ENCODE results near the gene ST6GAL1.
"Not testable (repeated sequence)": the region's sequence is repeated elsewhere in the genome, so short reads cannot be mapped to it uniquely, and the experiment has no call there.

DNA sequence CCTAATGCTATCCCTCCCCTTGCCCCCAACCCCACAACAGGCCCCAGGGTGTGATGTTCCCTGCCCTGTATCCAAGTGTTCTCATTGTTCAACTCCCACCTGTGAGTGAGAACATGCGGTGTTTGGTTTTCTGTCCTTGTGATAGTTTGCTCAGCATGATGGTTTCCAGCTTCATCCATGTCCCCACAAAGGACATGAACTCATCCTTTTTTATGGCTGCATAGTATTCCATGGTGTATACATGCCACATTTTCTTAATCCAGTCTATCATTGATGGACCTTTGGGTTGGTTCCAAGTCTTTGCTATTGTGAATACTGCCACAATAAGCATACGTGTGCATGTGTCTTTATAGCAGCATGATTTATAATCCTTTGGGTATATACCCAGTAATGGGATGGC, 122.1 kb downstream of the ST6GAL1 start:
- TF ChIP-seq FOS (IDR thresholded peaks at IDR 0.05; ENCODE audit: low read depth, low read length); POLR2A (IDR thresholded peaks at IDR 0.05; ENCODE audit: low read depth, low read length); RAD21 (IDR thresholded peaks at IDR 0.05; ENCODE audit: low read length); CHD1 (IDR thresholded peaks at IDR 0.05; ENCODE audit: low read depth, low read length): not testable (repeated sequence)
- TF ChIP-seq, protein P1, sequence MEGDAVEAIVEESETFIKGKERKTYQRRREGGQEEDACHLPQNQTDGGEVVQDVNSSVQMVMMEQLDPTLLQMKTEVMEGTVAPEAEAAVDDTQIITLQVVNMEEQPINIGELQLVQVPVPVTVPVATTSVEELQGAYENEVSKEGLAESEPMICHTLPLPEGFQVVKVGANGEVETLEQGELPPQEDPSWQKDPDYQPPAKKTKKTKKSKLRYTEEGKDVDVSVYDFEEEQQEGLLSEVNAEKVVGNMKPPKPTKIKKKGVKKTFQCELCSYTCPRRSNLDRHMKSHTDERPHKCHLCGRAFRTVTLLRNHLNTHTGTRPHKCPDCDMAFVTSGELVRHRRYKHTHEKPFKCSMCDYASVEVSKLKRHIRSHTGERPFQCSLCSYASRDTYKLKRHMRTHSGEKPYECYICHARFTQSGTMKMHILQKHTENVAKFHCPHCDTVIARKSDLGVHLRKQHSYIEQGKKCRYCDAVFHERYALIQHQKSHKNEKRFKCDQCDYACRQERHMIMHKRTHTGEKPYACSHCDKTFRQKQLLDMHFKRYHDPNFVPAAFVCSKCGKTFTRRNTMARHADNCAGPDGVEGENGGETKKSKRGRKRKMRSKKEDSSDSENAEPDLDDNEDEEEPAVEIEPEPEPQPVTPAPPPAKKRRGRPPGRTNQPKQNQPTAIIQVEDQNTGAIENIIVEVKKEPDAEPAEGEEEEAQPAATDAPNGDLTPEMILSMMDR (conservative IDR thresholded peaks at IDR 0.05; ENCODE audit: low read depth, low read length) = not testable (repeated sequence)
